Activated CD8-positive, alpha-beta memory T cell treated with anti-CD3 and anti-CD28 coated beads for 48 hours (primary cell): ENCODE results near the gene APH1B.

ENCODE experiments used
- DNase-seq, 3 experiments: peaks; one replicate each; pipeline ENCODE4 v3.0.0-alpha.2; 2020; ENCODE audit warnings: low read depth in 2 of 3, low spot score in 2 of 3

Gene APH1B

GRCh38 chr15:63350178-63350621, 72.8 kb downstream of the APH1B start:
- DNase-seq: no peak

GRCh38 chr15:63351170-63351569, 73.8 kb downstream of the APH1B start:
- no peak for DNase-seq

- no peak for DNase-seq
These were observed 75.4 kb downstream of the APH1B start for GRCh38 chr15:63352808-63353207.

- DNase-seq: no peak
These were observed 75.9 kb downstream of the APH1B start for GRCh38 chr15:63353261-63353660.

GRCh38 chr15:63353887-63354286, 76.5 kb downstream of the APH1B start:
- DNase-seq: no peak

GRCh38 chr15:63354821-63355650, 77.6 kb downstream of the APH1B start:
- DNase-seq: no peak

GRCh38 chr15:63357061-63357460, 79.7 kb downstream of the APH1B start:
- no peak for DNase-seq

GRCh38 chr15:63357731-63358130, 80.3 kb downstream of the APH1B start:
- DNase-seq: no peak

- no peak for DNase-seq
These were observed 81.0 kb downstream of the APH1B start for GRCh38 chr15:63358241-63359029.
